ENCODE results near the gene PCCA. TPM values are rescaled to one million over a fixed set of nuclear protein-coding genes. Genes with fewer than 3 reads are reported as not detected.
"Not testable (repeated sequence)": the region's sequence is repeated elsewhere in the genome, so short reads cannot be mapped to it uniquely, and the experiment has no call there.

Gene PCCA
- polyA plus RNA-seq, 4 donors = 3.0 to 24.7 (median 14.8) TPM

DNA sequence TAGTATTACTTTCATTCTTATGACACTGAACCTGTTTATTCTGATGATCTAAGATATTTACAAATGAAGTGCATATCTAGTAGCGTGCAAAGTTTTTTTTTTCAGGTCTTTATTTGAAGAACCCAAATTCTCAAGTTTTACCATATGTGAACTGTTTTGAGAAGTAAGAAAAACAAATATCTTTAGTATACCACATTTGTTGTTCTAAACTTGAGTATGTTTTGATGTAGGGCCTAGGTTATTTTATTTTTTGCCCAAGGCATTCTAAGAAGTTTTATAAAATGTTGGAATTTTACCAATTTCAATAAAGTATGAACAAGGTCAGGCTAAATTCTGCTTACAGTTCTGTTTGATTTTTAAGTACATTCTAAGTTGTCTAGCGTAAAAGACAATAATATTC is 213.5 kb downstream of the PCCA start:
- no peaks in the 10 kb centered on the region for H3K27me3 ChIP-seq (ENCODE audit: control insufficient read depth in 3 of 3, insufficient read depth in 3 of 3, low read length in 3 of 3)
- DNase-seq (no peak), FAIRE-seq (peak; percentile 83)
- no peak overlapping the region for H3K4me3 ChIP-seq (ENCODE audit: low read depth in 1 of 3, low read length in 3 of 3)
- H3K4me1 ChIP-seq (ENCODE audit: control insufficient read depth in 3 of 3, insufficient read depth in 2 of 3, low read depth in 1 of 3, low read length in 2 of 3) = no peaks in the 10 kb centered on the region
- WGBS, 3 donors = 89 to 95% (median 94%) methylated on average over 2 of the region's 2 CpGs
- H3K9me3 ChIP-seq (ENCODE audit: control insufficient read depth in 2 of 2, insufficient read depth in 1 of 2, low read depth in 1 of 2, low read length in 1 of 2) = no peaks in the 10 kb centered on the region
- H3K36me3 ChIP-seq (ENCODE audit: control insufficient read depth in 3 of 3, insufficient read depth in 2 of 3, low read depth in 1 of 3, low read length in 3 of 3) = no peaks in the 10 kb centered on the region
- no peak overlapping the region for H3K27ac ChIP-seq (ENCODE audit: low read depth in 1 of 3, low read length in 2 of 3)

DNA sequence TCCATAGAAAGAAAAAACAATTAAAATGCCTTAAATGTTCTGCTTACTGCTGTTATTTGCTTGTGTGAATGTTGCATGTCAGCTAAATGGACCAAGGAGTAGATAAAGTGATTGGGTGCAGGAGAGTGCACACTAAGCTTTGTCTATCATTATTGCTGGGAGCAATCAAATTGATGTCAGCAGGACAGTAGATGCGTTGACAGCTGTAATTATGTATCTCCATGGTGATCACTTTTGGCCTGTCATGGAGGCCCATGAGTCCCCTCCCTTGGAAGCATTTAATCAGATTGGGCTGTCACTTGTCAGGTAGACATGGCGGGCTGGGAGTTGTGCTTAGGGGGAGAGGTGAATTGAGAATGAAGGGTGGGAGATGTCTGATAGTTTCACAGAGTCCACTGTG is 215.3 kb downstream of the PCCA start:
- Histone ChIP-seq H3K4me3 (ENCODE audit: low read depth in 1 of 3, low read length in 3 of 3) (no peak overlapping the region), H3K36me3 (ENCODE audit: control insufficient read depth in 3 of 3, insufficient read depth in 2 of 3, low read depth in 1 of 3, low read length in 3 of 3) (peaks cover 0 to 5% (median 0%) of the 10 kb centered on the region in 3 donors), H3K9me3 (ENCODE audit: control insufficient read depth in 2 of 2, insufficient read depth in 1 of 2, low read depth in 1 of 2, low read length in 1 of 2) (no peaks in the 10 kb centered on the region), H3K27ac (ENCODE audit: low read depth in 1 of 3, low read length in 2 of 3) (no peak overlapping the region), H3K27me3 (ENCODE audit: control insufficient read depth in 3 of 3, insufficient read depth in 3 of 3, low read length in 3 of 3) (no peaks in the 10 kb centered on the region), H3K4me1 (ENCODE audit: control insufficient read depth in 3 of 3, insufficient read depth in 2 of 3, low read depth in 1 of 3, low read length in 2 of 3) (no peaks in the 10 kb centered on the region)
- no peak for DNase-seq
- FAIRE-seq = no peak
- WGBS, 3 donors = 85 to 96% (median 95%) methylated on average over 2 of the region's 2 CpGs

DNA sequence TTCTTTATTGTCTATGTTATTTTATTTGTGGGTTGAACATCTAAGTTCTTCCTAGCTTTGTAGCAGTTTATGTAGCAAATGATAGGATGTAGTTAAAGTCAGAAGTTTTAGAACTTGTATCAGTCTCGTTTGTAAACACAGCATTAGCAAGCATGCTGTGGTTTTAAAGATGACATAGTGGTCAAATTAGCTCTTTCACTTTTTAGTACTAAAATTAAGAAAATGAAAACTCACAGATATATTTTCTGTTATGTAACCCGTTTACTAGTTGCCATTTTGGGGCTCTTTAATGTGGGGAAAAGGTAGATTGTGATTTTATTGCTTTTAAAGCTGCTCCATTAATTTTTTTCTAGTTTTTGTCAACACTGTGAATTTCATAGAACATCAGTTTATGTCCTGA is 216.5 kb downstream of the PCCA start:
- Histone ChIP-seq H3K4me1 (ENCODE audit: control insufficient read depth in 3 of 3, insufficient read depth in 2 of 3, low read depth in 1 of 3, low read length in 2 of 3) (no peaks in the 10 kb centered on the region), H3K9me3 (ENCODE audit: control insufficient read depth in 2 of 2, insufficient read depth in 1 of 2, low read depth in 1 of 2, low read length in 1 of 2) (no peaks in the 10 kb centered on the region), H3K27me3 (ENCODE audit: control insufficient read depth in 3 of 3, insufficient read depth in 3 of 3, low read length in 3 of 3) (no peaks in the 10 kb centered on the region), H3K36me3 (ENCODE audit: control insufficient read depth in 3 of 3, insufficient read depth in 2 of 3, low read depth in 1 of 3, low read length in 3 of 3) (peaks cover 0 to 5% (median 0%) of the 10 kb centered on the region in 3 donors), H3K4me3 (ENCODE audit: low read depth in 1 of 3, low read length in 3 of 3) (no peak overlapping the region), H3K27ac (ENCODE audit: low read depth in 1 of 3, low read length in 2 of 3) (no peak overlapping the region)
- WGBS, 3 donors = 70 to 81% (median 72%) methylated on average over 2 of the region's 2 CpGs
- FAIRE-seq = no peak
- DNase-seq = no peak

DNA sequence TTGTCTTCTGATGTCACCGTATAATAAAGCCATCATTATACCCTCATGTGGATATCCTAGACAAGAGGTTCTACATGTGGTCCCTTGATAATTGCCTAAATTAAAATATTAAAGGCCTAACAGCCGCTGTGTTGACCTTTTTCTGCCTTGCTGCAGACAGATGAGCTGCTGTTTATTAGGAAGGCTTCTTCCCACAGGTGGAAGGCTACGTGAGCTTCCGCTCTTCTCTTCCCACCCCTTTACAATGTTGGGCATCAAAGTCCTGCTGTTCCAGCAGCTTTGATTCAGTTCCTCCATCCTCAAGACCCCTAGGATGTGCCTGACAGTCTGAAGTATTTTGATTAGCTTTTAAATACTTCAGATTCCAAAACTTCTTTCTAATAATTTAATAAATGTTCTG is 217.1 kb downstream of the PCCA start:
- 90 to 97% (median 91%) methylated on average over 4 of the region's 4 CpGs for WGBS, 3 donors
- FAIRE-seq (no peak), DNase-seq (no peak)
- H3K4me1 ChIP-seq (ENCODE audit: control insufficient read depth in 3 of 3, insufficient read depth in 2 of 3, low read depth in 1 of 3, low read length in 2 of 3) = no peaks in the 10 kb centered on the region
- no peak overlapping the region for H3K27ac ChIP-seq (ENCODE audit: low read depth in 1 of 3, low read length in 2 of 3)
- H3K9me3 ChIP-seq (ENCODE audit: control insufficient read depth in 2 of 2, insufficient read depth in 1 of 2, low read depth in 1 of 2, low read length in 1 of 2) = no peaks in the 10 kb centered on the region
- H3K4me3 ChIP-seq (ENCODE audit: low read depth in 1 of 3, low read length in 3 of 3) = no peak overlapping the region
- peaks cover 0 to 7% (median 0%) of the 10 kb centered on the region in 3 donors for H3K36me3 ChIP-seq (ENCODE audit: control insufficient read depth in 3 of 3, insufficient read depth in 2 of 3, low read depth in 1 of 3, low read length in 3 of 3)
- H3K27me3 ChIP-seq (ENCODE audit: control insufficient read depth in 3 of 3, insufficient read depth in 3 of 3, low read length in 3 of 3) = no peaks in the 10 kb centered on the region

DNA sequence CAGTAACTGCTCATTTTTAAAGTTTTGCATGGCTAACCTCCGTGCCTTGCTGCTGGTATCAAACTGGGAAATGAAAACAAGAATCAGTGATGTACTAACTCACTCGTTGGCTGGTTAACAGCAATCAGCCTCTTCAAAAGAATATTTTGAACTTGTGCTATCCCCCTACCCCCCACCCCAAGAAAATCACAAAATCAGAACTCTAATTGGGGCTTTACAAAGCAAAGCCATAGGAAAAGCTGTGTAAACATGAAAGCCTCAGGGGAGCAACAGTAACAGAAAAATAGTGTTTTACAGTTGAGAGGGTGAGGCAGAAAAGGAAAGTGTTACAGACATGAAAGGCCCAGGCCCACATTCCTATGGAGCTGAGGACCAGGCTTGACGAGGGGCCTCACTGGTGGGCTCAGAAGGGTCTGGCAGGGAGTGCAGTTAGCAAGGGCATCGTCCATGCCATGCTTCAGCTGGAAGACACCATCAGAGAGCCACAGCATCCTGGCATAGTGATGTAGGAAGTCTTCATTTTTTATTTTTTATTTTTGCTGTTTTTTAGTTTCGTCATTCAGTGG is 217.6 kb downstream of the PCCA start:
- Histone ChIP-seq H3K4me3 (ENCODE audit: low read depth in 1 of 3, low read length in 3 of 3) (no peak overlapping the region), H3K36me3 (ENCODE audit: control insufficient read depth in 3 of 3, insufficient read depth in 2 of 3, low read depth in 1 of 3, low read length in 3 of 3) (peaks cover 0 to 10% (median 0%) of the 10 kb centered on the region in 3 donors), H3K27ac (ENCODE audit: low read depth in 1 of 3, low read length in 2 of 3) (no peak overlapping the region), H3K27me3 (ENCODE audit: control insufficient read depth in 3 of 3, insufficient read depth in 3 of 3, low read length in 3 of 3) (no peaks in the 10 kb centered on the region), H3K4me1 (ENCODE audit: control insufficient read depth in 3 of 3, insufficient read depth in 2 of 3, low read depth in 1 of 3, low read length in 2 of 3) (no peaks in the 10 kb centered on the region), H3K9me3 (ENCODE audit: control insufficient read depth in 2 of 2, insufficient read depth in 1 of 2, low read depth in 1 of 2, low read length in 1 of 2) (no peaks in the 10 kb centered on the region)
- no peak for FAIRE-seq
- DNase-seq = no peak
- 79 to 90% (median 89%) methylated on average over 5 of the region's 5 CpGs for WGBS, 3 donors

DNA sequence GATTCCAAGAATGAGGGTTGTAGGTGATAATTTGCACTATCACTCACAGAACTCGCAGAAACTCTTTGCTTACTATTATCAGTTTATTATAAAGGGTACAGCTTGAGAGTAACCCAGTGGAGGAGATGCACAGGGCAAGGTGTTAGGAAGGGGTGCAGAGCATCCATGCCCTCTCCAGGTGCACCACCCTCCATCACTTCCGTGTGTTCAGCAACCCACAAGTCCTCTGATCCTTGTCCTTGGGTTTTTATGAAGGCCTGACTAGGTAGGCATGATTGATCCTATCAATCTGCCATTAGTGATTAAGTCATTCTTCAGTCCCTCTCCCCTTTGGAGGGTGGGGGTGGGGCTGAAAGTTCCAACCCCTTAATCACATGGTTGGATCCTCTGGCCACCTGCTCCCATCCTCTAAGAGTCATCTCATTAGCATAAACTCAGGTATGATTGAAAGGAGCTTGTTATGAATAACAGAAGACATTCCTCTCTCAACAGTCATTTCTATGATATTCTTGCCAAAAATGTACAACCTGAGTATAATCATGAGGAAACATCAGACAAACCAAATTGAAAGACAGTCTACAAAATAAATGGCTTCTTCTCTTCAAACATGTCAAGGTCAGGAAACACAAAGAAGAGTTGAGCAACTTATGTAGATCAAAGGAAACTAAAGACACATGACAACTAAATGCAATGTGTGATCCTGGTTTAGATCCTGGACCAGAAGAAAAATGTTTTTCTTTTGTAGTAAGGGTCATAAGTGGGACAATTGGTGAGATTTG is 225.4 kb downstream of the PCCA start:
- 86 to 98% (median 96%) methylated on average over 2 of the region's 2 CpGs for WGBS, 3 donors
- no peaks in the 10 kb centered on the region for H3K27me3 ChIP-seq (ENCODE audit: control insufficient read depth in 3 of 3, insufficient read depth in 3 of 3, low read length in 3 of 3)
- peaks cover 0 to 2% (median 0%) of the 10 kb centered on the region in 3 donors for H3K4me1 ChIP-seq (ENCODE audit: control insufficient read depth in 3 of 3, insufficient read depth in 2 of 3, low read depth in 1 of 3, low read length in 2 of 3)
- no peak overlapping the region for H3K27ac ChIP-seq (ENCODE audit: low read depth in 1 of 3, low read length in 2 of 3)
- peaks cover 0 to 4% of the 10 kb centered on the region in 2 donors for H3K9me3 ChIP-seq (ENCODE audit: control insufficient read depth in 2 of 2, insufficient read depth in 1 of 2, low read depth in 1 of 2, low read length in 1 of 2)
- DNase-seq = no peak
- peaks cover 0 to 14% (median 3%) of the 10 kb centered on the region in 3 donors for H3K36me3 ChIP-seq (ENCODE audit: control insufficient read depth in 3 of 3, insufficient read depth in 2 of 3, low read depth in 1 of 3, low read length in 3 of 3)
- FAIRE-seq = no peak
- H3K4me3 ChIP-seq (ENCODE audit: low read depth in 1 of 3, low read length in 3 of 3) = no peak overlapping the region

DNA sequence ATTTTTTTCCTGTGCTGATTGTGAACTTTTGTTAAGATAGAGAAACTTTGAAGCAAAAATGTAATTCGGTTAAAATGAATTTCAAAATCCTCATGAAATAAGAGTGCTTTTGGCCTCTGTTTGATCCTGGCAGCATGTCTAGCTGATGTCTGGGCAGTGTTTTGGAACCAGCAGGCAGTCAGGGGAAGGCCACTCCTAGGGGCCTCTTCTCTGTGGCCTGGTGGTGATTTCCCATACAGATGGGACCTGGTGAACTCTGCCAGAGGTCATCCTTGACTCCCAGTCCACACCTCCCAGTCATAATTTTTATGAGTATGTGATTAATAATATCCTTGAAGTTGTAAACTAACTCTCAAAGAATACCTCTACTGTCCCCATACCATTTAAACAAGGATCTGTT is 226.6 kb downstream of the PCCA start:
- FAIRE-seq = no peak

DNA sequence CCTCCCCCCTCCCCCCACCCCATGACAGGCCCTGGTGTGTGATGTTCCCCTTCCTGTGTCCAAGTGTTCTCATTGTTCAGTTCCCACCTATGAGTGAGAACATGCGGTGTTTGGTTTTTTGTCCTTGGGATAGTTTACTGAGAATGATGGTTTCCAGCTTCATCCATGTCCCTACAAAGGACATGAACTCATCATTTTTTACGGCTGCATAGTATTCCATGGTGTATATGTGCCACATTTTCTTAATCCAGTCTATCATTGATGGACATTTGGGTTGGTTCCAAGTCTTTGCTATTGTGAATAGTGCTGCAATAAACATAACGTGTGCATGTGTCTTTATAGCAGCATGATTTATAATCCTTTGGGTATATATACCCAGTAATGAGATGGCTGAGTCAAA is 229.6 kb downstream of the PCCA start:
- not testable (repeated sequence) for H3K4me1 ChIP-seq (ENCODE audit: control insufficient read depth in 3 of 3, insufficient read depth in 2 of 3, low read depth in 1 of 3, low read length in 2 of 3); H3K27ac ChIP-seq (ENCODE audit: low read depth in 1 of 3, low read length in 2 of 3); H3K9me3 ChIP-seq (ENCODE audit: control insufficient read depth in 2 of 2, insufficient read depth in 1 of 2, low read depth in 1 of 2, low read length in 1 of 2); H3K4me3 ChIP-seq (ENCODE audit: low read depth in 1 of 3, low read length in 3 of 3); FAIRE-seq; DNase-seq; H3K27me3 ChIP-seq (ENCODE audit: control insufficient read depth in 3 of 3, insufficient read depth in 3 of 3, low read length in 3 of 3)
- H3K36me3 ChIP-seq (ENCODE audit: control insufficient read depth in 3 of 3, insufficient read depth in 2 of 3, low read depth in 1 of 3, low read length in 3 of 3) = peaks cover 0 to 10% (median 3%) of the 10 kb centered on the region in 3 donors
- WGBS, 3 donors = 82 to 88% (median 85%) methylated on average over 2 to 3 of the region's 3 CpGs

More for the DNA sequence above, 226.6 kb downstream of the PCCA start:
- Histone ChIP-seq H3K27me3 (ENCODE audit: control insufficient read depth in 3 of 3, insufficient read depth in 3 of 3, low read length in 3 of 3) (no peaks in the 10 kb centered on the region), H3K9me3 (ENCODE audit: control insufficient read depth in 2 of 2, insufficient read depth in 1 of 2, low read depth in 1 of 2, low read length in 1 of 2) (peaks cover 0 to 4% of the 10 kb centered on the region in 2 donors), H3K4me1 (ENCODE audit: control insufficient read depth in 3 of 3, insufficient read depth in 2 of 3, low read depth in 1 of 3, low read length in 2 of 3) (peaks cover 0 to 2% (median 0%) of the 10 kb centered on the region in 3 donors), H3K4me3 (ENCODE audit: low read depth in 1 of 3, low read length in 3 of 3) (no peak overlapping the region), H3K36me3 (ENCODE audit: control insufficient read depth in 3 of 3, insufficient read depth in 2 of 3, low read depth in 1 of 3, low read length in 3 of 3) (peaks cover 0 to 14% (median 3%) of the 10 kb centered on the region in 3 donors), H3K27ac (ENCODE audit: low read depth in 1 of 3, low read length in 2 of 3) (no peak overlapping the region)
- 90 to 100% (median 97%) methylated on average over 1 of the region's 1 CpG for WGBS, 3 donors
- peak in 1 of 2 donors; percentile 3 for DNase-seq

Measured in small intestine (tissue), 7 donors.